ENCODE data around the gene FAIM2. TPM values are rescaled to one million over a fixed set of nuclear protein-coding genes. Genes with fewer than 3 reads are reported as not detected.
A peak's percentile ranks its signal among the peaks of the same experiment; 100 is the strongest.

The FAIM2 gene
- total and polyA plus RNA-seq, 10 of the 15 experiments (the other 5 are each of a cell fraction or from before 2014, with no cell fraction given): not detected

- Histone ChIP-seq H3K4me2 (ENCODE audit: control insufficient read depth, insufficient read depth) (peak within 1 kb of the TSS; percentile 98), H3K27ac (ENCODE audit: control insufficient read depth, insufficient read depth) (peak within 1 kb of the TSS; percentile 76), H3K36me3 (ENCODE audit: control insufficient read depth in 2 of 2, insufficient read depth in 2 of 2, low read length in 1 of 2) (no peaks in the 10 kb centered on the region), H3K9ac (ENCODE audit: control insufficient read depth, insufficient read depth, low read length) (peak within 1 kb of the TSS; percentile 94), H3K4me3 (peak within 1 kb of the TSS; percentile 98), H3K79me2 (ENCODE audit: control insufficient read depth, insufficient read depth, low read length) (peaks cover 12% of the 10 kb centered on the region), H3K9me3 (replicated peaks; ENCODE audit: control insufficient read depth, insufficient read depth, low read length) (no peaks in the 10 kb centered on the region), H3K27me3 (replicated peaks in 1 of 2; ENCODE audit: control insufficient read depth in 2 of 2, insufficient read depth in 2 of 2, low read length in 1 of 2) (no peaks in the 10 kb centered on the region), H3K4me1 (ENCODE audit: control insufficient read depth, insufficient read depth, low read length) (peaks cover 10% of the 10 kb centered on the region; the same call in 1 of the 2 replicates), H2AFZ (ENCODE audit: control insufficient read depth, low read depth, low read length) (peak within 1 kb of the TSS; percentile 98), H4K20me1 (ENCODE audit: control insufficient read depth, insufficient read depth) (no peaks in the 10 kb centered on the region)
- ChIA-PET POLR2A (interaction anchor here (0.8 to 1.9 kb wide), 5 partner anchors 13 to 101 kb away, joined by 3 to 5 read pairs (median 4); partner anchors contain the start of genes NCKAP5L and TMBIM6), RAD21 (ENCODE audit: unreplicated experiment) (interaction anchor here (0.7 to 7.4 kb wide), 6 partner anchors 13 to 180 kb away, joined by 3 to 49 read pairs (median 4); partner anchors contain the start of genes NCKAP5L and TMBIM6), CTCF (interaction anchor here (0.6 to 7.3 kb wide), 11 partner anchors 11 to 364 kb away, joined by 3 to 122 read pairs (median 4); partner anchors contain the start of genes NCKAP5L and TMBIM6), SMC1A (ENCODE audit: uncharacterized antibody, unreplicated experiment) (interaction anchor here (0.7 to 1.4 kb wide), 8 partner anchors 9 to 412 kb away, joined by 3 to 7 read pairs (median 3); partner anchors contain the start of gene TMBIM6)
- in situ Hi-C loops (cut with MboI): no loop called here
- BruUV-seq (replicated peaks): TSS peak; percentile 97
- peak; percentile 97 for ATAC-seq
- intact Hi-C loops (cut with micrococcal nuclease; ENCODE audit: unreplicated experiment): no loop called here
- DNase-seq (ENCODE audit: low read depth, low spot score): peak; percentile 66
- FAIRE-seq: peak; percentile 86
- under 1% methylated on average over 55 of the region's 55 CpGs for WGBS (ENCODE audit: insufficient coverage, insufficient replicate concordance, low lambda C conversion rate, missing lambda C conversion rate)
- TF ChIP-seq POLR2A (IDR thresholded peaks at IDR 0.05; ENCODE audit: low read depth, low read length) (peak; percentile 94), SIX5 (IDR thresholded peaks at IDR 0.05; ENCODE audit: low read depth, low read length, severe bottlenecking) (peak; percentile 24), BCL11A (IDR thresholded peaks at IDR 0.05; ENCODE audit: low read depth, low read length) (no peak), CHD4 (IDR thresholded peaks at IDR 0.05) (no peak), HSF1 (IDR thresholded peaks at IDR 0.05; ENCODE audit: low read depth, low read length) (peak; percentile 18; the same call in 1 of the 2 replicates), NFXL1 (IDR thresholded peaks at IDR 0.05; ENCODE audit: borderline replicate concordance) (no peak), NFYA (IDR thresholded peaks at IDR 0.05; ENCODE audit: borderline replicate concordance, low read depth, low read length) (no peak), ZSCAN29 (IDR thresholded peaks at IDR 0.05) (no peak), IRF4 (IDR thresholded peaks at IDR 0.05; ENCODE audit: low read depth, low read length) (no peak), PAX8 (IDR thresholded peaks at IDR 0.05) (no peak), SMAD5 (IDR thresholded peaks at IDR 0.05; ENCODE audit: low read depth) (peak; percentile 87), E2F4 (IDR thresholded peaks at IDR 0.05; ENCODE audit: low read depth, low read length) (0 out of 2 replicates have a peak, but pooled peaks have one; percentile 49), FOS (IDR thresholded peaks at IDR 0.05; ENCODE audit: borderline replicate concordance, extremely low read depth, insufficient read length) (no peak), YBX1 (IDR thresholded peaks at IDR 0.05) (no peak), TAF1 (IDR thresholded peaks at IDR 0.05; ENCODE audit: borderline replicate concordance, low read depth, low read length) (peak; percentile 88), FOXK2 (IDR thresholded peaks at IDR 0.05) (no peak), SIN3A (IDR thresholded peaks at IDR 0.05; ENCODE audit: low read depth, low read length) (peak; percentile 72; the same call in 1 of the 2 replicates), CEBPB (IDR thresholded peaks at IDR 0.05; ENCODE audit: borderline replicate concordance in 1 of 2, low read depth in 2 of 2, low read length in 2 of 2) (no peak)
- TF ChIP-seq, protein P1, sequence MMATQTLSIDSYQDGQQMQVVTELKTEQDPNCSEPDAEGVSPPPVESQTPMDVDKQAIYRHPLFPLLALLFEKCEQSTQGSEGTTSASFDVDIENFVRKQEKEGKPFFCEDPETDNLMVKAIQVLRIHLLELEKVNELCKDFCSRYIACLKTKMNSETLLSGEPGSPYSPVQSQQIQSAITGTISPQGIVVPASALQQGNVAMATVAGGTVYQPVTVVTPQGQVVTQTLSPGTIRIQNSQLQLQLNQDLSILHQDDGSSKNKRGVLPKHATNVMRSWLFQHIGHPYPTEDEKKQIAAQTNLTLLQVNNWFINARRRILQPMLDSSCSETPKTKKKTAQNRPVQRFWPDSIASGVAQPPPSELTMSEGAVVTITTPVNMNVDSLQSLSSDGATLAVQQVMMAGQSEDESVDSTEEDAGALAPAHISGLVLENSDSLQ (IDR thresholded peaks at IDR 0.05): peak; percentile 97
- TF ChIP-seq, protein P2, sequence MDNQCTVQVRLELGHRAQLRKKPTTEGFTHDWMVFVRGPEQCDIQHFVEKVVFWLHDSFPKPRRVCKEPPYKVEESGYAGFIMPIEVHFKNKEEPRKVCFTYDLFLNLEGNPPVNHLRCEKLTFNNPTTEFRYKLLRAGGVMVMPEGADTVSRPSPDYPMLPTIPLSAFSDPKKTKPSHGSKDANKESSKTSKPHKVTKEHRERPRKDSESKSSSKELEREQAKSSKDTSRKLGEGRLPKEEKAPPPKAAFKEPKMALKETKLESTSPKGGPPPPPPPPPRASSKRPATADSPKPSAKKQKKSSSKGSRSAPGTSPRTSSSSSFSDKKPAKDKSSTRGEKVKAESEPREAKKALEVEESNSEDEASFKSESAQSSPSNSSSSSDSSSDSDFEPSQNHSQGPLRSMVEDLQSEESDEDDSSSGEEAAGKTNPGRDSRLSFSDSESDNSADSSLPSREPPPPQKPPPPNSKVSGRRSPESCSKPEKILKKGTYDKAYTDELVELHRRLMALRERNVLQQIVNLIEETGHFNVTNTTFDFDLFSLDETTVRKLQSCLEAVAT (IDR thresholded peaks at IDR 0.05): peak; percentile 34; the same call in 1 of the 2 replicates
These were observed 61.0 kb downstream of the FAIM2 start, which contains the start of gene BCDIN3D for GRCh38 chr12:49842519-49843352. Gene BCDIN3D, minus strand, starts transcription at chr12:49843106. Its CDS starts 19 bp downstream, at chr12:49843087.

Measured in GM12878 (cell line).